Measurements from ENCODE around the gene DYNC1LI1.
"Not testable (repeated sequence)": the region's sequence is repeated elsewhere in the genome, so short reads cannot be mapped to it uniquely, and the experiment has no call there.

DYNC1LI1 gene

DNA sequence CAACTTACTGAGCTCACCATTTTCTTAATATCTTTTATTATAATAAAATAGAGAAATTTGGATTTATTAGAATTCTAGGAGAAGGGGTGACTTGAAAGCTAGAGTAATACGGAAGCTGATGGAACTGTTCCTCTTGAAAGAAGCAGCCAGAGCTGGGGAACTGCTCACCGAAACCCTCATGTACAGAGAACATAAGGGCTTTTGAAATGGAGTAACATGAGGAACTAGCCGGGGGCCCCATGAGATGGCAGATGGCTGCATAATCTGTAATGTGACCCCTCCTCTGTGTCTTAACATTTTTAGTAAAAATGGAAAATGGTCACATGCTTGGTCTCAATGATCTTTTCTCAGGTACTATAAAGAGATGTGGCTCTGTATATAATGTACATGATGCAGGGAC lies 15.7 kb upstream of the DYNC1LI1 start:
- no peak for DNase-seq (ENCODE audit: extremely low spot score, insufficient read length, low read depth)
- FAIRE-seq, result no peak

DNA sequence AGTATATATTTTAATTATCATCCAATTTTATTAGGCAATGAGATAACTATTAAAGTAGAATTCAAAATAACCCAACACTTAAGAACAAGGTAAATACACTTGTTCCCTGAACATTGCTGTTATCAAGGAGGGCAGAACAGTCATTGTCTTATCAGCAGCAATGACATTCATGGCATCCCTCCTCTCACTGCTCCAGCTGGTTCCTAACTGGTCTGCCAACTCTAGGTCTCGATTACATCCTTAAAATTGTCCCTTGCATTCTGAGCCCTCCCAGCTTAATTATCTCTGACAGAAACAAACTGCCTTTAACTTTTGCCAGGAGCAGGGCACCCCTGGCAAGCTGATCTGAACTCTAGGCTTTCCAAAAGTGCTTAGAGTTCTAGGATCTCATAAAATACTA lies 14.0 kb upstream of the DYNC1LI1 start:
- DNase-seq (ENCODE audit: extremely low spot score, insufficient read length, low read depth) (no peak), FAIRE-seq (no peak)

DNA sequence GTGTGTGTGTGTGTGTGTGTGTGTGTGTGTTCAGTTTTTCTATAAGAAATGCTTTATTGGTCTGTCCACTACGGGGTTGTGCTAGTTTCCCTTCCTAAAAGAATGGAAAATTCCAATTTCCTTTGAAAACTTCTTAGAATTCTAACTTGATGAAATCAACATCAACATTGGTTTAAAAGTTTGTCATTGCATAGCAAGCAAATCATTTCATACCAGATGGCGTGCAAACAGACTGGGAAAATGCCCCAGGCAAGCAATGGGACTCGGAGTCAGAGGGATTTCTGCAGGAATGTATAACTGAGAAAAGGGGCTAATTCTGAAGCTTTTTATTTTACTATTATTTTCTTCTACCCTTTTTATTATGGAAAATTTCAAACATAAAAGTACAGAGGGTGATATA lies 13.1 kb upstream of the DYNC1LI1 start:
- DNase-seq (ENCODE audit: extremely low spot score, insufficient read length, low read depth), result no peak
- FAIRE-seq, result no peak

DNA sequence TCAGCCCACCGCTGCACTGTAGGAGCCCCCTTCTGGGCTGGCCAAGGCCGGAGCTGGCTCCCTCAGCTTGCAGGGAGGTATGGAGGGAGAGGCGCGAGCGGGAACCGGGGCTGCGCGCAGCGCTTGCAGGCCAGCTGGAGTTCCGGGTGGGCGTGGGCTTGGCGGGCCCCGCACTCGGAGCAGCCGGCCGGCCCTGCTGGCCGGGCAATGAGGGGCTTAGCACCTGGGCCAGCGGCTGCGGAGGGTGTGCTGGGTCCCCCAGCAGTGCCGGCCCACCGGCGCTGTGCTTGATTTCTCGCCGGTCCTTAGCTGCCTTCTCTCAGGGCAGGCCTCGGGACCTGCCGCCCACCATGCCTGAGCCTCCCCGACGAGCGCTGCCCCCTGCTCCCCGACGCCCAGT lies 8.0 kb upstream of the DYNC1LI1 start:
- DNase-seq (ENCODE audit: extremely low spot score, insufficient read length, low read depth); FAIRE-seq: not testable (repeated sequence)

DNA sequence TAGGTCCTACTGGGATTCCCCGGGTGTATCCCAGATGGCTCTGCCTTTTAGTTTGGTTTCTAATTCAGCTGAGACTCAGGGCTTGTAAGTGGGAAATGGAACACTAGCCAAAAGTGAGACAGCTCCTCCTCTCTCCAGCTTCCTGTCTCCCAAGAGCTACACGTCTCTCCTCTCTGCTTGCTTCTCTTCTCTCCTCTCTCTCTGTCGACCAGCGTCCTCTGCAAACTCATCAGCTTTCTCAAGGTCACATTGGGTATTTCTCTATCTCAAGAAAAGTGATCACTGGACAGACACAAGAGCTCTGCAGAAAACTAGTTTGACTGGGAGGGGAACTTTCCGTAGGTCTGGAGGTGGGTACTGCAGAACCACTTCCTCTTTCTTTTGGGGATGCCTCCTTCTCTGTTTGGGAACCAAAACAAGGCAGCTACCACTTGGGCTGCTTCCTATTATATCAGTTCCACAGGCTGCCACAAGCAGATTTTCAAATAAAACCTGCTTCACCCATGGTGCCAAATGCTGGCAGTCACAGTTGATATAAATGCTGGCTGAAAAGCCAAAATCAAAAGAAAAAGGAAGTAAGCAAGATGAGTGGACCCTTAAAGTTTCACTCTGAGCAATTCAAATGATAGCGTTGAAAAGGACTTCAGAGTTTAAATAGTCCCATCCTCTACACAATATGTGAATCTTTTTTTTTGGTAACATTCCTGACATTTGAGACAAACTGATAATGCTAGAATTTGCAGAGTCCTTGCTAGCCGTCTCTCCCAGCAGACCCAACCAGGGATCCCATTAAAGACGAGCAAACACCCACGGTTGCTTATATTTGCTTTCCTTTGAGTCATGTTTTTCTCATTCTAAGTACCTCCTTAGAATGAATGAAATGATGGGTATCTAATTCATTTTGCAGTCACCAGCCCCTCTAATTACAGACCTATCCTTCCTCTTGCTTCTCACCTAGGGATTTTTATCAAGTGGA lies 7.2 kb upstream of the DYNC1LI1 start:
- peak; percentile 91 for FAIRE-seq
- peak; percentile 36 for DNase-seq (ENCODE audit: extremely low spot score, insufficient read length, low read depth)

DNA sequence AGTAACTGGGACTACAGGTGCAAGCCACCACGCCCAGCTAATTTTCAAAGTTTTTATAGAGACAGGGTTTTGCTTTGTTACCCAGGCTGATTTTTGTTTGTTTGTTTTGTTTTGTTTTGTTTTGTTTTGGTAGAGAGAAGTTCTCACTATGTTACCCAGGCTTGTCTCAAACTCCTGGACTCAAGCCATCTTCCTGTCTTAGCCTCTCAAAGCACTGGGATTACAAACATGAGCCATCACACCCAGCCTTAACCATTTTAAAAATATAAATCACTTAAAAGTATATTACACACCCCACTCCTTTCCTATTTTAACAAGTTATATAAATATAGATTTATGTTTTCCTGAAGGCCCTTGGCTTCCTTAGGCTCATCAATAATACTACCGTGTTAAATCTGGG lies 6.5 kb upstream of the DYNC1LI1 start:
- peak; percentile 35 for FAIRE-seq
- DNase-seq (ENCODE audit: extremely low spot score, insufficient read length, low read depth), result no peak

DNA sequence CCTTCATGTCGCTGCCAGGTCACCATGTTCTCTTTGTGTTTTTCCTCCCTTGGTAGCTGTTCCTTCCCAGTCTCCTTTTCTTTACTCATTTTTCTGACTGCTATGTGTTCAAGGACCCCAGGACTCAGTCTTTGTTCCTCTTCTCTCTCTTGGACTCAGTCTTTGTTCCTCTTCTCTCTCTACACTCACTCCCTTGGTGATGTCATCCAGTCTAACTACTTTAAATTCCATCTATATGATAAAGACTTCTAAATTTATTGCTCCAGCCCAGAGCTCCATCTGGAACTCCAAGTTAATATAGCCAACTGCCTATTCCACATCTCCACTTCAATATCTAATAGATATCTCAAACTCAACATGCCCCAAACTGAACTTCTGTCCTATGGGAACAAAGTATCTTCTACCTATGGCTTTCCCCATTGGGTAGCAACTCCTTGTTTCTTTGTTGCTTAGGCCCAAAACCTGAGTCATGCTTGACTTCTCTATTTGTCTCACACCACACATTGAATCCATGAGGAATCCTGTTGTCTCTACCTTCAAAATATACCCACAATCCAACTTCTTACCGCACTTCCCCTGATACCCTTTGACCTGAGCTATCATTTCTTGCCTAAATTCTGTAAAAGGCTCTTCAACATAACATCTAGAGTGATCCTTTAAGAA lies 4.9 kb upstream of the DYNC1LI1 start:
- no peak for DNase-seq (ENCODE audit: extremely low spot score, insufficient read length, low read depth)
- FAIRE-seq, result peak; percentile 9

DNA sequence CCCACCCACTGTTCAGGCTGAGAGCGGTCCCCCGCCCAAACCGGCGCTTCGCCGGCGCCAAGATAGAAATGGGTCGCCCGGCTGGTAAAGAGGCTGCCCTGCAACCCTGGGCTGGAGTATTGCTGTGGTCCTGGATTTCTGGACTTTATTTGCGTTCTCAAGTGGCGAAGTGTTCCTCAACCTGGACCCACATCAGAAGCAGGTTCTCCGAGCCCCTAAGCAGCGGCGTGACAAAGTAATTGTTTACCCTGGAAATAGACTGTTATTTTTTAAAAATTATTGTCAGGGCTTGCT lies 481 bp upstream of the DYNC1LI1 start:
- DNase-seq (ENCODE audit: extremely low spot score, insufficient read length, low read depth) (no peak), FAIRE-seq (no peak)

DNA sequence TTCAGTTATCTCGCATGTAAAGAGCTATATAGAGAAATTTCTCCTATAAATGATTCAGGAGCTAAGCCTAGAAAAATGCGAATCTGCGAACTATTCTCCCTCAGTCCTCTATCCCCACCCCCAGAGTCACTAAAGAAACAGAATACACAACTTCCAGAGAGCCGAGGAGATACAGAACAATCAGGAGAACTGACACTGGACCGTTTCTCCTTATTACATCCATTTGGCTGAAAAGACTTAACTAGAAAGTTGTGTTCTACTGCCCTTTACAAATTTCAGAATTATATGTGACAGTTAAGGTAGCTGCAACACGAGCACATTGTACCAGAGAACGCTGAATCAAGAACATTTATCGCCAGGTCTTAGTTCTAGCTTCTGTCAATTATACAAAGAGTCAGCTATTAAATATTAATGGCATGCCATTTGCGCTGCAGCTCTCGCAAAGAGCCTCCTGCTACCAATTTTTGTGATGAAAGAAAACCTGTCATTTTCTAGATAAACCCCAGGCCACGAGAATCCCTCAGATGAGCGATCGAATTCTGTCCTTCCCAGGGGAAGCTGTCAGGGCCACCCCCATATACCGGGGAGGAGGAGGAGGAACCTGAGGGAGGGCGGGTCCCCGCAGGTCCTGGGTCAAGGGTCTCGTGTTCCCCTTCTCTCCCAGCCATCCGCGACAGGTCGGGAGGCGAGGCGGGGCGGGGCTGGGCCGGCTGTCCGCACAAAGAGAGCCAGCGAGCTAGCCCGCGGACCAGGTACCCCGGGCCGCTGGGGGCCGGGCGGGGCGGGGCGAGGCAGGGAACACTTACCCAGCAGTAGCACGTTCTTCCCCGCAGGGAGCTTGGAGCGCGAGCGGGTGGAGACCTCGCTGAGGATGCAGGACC lies 878 bp downstream of the DYNC1LI1 start:
- peak; percentile 72 for FAIRE-seq
- DNase-seq (ENCODE audit: extremely low spot score, insufficient read length, low read depth), result no peak

DNA sequence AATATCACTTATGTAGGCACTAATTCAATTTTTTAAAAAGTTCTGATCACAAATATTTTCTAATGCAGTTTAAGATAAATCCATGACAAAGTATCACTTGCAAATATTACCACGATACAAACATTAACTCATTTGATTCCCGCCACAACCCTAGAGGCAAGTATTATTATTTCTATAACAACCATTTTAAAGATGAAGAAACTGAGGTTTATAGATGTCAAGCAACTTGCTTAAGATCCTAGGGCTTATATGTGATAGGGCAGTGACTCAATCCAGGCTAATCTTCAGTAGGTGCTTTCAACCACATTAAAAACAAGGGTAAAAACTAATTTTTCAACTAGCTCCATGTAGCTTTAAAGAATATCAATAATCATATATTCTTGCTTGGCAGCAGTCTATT lies 1.7 kb downstream of the DYNC1LI1 start:
- no peak for FAIRE-seq
- no peak for DNase-seq (ENCODE audit: extremely low spot score, insufficient read length, low read depth)

DNA sequence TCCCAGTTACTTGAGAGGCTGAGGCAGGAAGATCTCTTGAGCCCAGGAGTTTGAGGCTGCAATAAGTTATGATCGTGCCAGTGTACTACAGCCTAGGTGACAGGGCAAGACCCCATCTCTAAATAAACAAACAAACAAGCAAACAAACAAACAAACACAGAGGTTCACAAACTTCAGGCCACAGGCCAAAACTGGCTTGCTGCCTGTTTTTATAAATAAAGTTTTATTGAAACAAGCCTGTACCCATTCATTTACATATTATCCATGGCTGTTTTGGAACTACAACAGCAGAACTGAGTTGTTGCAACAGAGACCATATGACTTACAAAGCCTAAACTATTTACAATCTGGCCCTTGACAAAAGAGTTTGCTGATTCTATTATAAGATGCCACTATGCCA lies 6.5 kb downstream of the DYNC1LI1 start:
- DNase-seq (ENCODE audit: extremely low spot score, insufficient read length, low read depth) (no peak), FAIRE-seq (no peak)

DNA sequence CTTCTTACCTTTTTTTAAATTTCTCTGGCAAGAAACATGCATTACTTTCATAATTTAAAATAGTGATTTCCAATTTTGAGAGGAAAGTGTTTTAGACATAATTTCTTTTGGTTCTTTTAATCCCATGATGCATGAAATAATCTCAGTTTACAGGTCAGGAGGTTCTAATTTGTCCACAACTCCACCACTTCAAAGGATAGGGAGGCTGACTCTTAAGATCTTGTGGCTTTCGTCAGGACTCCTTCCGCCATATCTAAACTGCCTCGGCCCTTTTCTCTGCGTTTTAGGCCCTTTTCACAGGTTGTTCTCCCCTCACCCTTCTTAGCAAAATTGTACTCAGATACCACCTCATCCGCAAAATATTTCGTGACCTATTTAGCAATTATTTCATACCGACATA lies 8.0 kb downstream of the DYNC1LI1 start:
- DNase-seq (ENCODE audit: extremely low spot score, insufficient read length, low read depth) (no peak), FAIRE-seq (no peak)

DNA sequence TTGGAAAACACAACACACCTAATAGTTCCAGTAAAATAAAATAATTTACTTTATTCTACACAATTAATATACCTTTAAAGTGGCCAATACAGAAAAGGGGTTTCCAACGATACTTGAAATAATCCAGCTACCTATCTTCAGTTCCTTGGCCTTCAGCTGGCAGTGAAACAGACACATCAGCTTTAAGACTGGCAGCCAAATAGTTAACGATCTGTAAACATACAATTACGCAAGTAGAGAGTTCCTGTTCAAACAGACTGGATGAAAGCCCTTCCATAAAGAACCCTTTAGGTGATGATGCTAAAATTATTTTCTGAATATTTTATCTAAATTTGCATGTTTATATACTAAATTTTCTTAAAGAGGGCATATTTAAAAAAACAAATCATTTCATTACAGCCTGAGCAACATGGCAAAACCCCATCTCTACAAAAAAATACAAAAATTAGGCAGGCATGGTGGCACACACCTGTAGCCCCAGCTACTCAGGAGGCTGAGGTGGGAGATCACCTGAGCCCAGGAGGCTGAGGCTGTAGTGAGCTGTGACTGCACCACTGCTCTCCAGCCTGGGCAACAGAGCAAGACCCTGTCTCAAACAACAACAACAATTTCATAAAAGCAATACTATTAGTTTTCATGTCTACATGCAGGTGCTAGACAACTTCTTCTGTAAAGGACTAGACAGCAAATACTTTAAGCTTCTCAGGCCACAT lies 12.9 kb downstream of the DYNC1LI1 start:
- no peak for DNase-seq (ENCODE audit: extremely low spot score, insufficient read length, low read depth)
- FAIRE-seq, result no peak

DNA sequence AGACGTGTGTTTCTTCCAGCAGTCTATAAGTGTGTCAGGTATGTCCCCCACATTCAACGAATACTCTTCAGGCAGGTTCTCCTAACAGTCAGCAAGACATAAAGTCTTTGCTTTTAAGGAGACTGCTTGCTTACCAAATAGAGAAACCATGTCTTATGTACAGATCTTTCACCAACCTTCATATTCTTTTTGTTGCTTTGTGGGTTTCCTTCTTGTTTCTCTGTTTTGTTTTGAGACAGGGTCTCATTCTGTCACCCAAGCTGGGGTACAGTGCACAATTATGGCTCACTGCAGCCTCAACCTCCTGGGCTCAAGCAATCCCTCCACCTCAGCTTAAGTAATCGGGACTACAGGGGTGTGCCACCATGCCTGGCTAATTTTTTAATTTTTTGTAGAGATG lies 14.3 kb downstream of the DYNC1LI1 start:
- no peak for FAIRE-seq
- DNase-seq (ENCODE audit: extremely low spot score, insufficient read length, low read depth), result no peak

DNA sequence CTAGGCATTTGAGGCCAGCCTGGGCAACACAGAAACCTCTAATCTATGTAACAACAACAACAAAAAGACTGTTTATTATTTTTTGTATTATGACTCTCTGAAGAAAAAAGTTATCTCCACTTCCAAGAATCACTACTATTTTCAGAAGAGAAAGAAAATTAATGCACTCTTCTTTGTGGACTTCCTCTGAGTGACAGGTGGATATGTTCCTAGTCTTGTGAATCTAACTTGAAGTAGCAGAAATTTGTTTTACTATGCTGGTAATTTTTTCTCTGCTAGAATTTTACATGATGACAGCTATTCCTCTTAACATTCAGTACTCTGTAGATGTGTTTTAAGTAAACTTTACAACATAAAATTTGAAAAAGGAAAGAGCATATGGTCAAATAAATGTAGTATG lies 16.7 kb downstream of the DYNC1LI1 start:
- DNase-seq (ENCODE audit: extremely low spot score, insufficient read length, low read depth) (no peak), FAIRE-seq (no peak)

DNA sequence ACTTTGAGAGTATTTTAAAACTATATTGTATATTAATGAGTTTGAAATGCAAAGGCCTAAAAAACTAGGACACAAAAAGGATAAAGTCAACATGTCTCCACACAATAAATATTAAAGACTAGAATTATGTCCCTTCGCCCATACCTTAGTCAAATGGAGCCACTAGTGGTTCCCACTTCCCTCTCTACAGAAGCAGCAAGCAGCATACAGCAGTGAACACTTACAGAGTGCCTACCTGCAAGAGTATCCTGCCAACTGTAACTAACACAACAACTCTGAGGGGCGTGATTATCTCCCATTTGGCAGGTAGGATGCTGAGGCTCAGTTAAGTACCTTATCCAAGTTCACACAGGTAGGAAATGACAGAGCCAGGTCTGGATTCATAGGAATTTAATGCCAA lies 17.2 kb downstream of the DYNC1LI1 start:
- no peak for FAIRE-seq
- DNase-seq (ENCODE audit: extremely low spot score, insufficient read length, low read depth), result no peak

DNA sequence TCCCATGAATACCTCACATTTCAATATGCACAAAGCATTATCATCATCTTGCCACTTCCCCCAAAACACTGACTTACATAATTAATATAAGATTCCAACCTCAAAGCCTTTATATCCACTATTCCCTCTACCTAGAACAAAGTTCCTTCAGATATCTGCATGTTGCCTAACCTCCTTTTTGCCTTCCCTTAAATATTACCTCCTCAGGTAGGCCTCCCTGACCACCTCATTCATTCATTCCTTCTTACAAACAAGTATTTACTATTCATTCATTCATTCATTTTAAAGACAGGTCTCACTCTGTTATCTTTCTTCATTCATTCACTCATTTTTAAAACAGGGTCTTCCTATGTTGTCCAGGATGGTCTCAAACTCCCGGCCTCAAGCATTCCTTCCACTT lies 18.6 kb downstream of the DYNC1LI1 start:
- DNase-seq (ENCODE audit: extremely low spot score, insufficient read length, low read depth) (no peak), FAIRE-seq (no peak)

DNA sequence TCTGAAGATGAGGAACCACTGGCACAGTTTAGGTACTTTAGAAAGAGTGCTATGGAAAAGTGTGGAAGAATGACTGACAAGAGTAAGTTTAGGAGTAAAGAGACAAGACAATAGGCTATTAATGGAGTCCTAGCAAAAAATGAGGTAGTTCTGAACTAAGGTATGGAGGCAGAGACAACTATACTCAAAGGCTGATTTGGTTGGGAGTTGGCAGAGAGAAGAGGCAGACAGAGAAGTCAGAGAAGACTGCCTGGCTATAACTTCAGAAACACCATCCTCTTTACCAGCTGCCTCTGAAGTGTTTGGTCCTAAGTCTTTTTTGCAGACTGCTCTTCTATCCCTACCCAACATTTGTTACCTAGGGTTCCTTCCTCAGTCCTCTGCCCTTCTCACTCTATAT lies 19.2 kb downstream of the DYNC1LI1 start:
- FAIRE-seq (no peak), DNase-seq (ENCODE audit: extremely low spot score, insufficient read length, low read depth) (no peak)

DNA sequence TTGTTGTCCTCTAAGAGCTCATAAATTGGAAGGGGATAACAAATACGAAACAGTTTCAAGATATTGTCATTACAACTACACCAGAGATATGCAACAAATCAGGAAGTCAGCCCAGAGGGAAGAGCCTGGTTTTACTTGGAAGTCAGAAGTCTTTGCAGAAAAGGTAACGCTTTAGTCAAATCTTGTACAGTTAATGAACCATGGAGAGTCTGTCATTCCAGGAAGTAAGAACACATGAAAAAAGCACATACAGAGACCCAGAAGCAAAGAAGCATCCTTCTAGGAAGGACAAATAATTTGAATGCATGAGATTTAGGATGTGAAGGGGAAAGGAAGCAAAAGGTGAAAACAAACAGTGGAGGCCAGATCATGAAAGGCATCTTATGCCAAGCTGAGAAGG lies 19.6 kb downstream of the DYNC1LI1 start:
- FAIRE-seq (no peak), DNase-seq (ENCODE audit: extremely low spot score, insufficient read length, low read depth) (no peak)

DNA sequence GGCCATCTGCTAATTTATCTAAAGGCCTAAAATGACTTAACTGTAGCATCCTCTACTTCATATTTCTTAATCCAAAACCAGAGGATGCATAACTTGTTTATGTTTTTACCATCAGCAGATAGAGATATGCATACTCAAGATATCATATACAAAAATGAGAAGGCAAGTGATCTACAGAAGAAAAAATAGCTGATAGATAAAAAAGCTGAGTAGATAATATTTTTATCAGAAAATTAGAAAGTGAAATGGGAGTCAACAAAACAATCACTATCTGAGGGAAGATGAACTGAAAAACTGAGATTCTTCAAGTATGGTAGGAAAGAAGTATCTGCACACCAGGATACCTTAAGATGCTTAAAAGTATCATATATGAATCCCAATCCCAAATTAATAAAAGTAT lies 25.4 kb downstream of the DYNC1LI1 start:
- DNase-seq (ENCODE audit: extremely low spot score, insufficient read length, low read depth) (no peak), FAIRE-seq (no peak)
